Gastrocnemius medialis (tissue), 4 donors: Measurements from ENCODE around the gene FLNB. TPM values are rescaled to one million over a fixed set of nuclear protein-coding genes. Genes with fewer than 3 reads are reported as not detected.

ENCODE experiments used
- ATAC-seq, 2 donors: fragments of 150-250 bp; one replicate each; pipeline ENCODE4 v1.9.1; 2016
- DNase-seq, 2 donors: peaks; one replicate each; pipeline ENCODE4 v3.0.0-alpha.2; 2019
- H3K27ac ChIP-seq, 4 donors: fragments of 200-600 bp; sonication (generic); 1 replicate in 1 of 4; 2 replicates in 3 of 4; pipeline ENCODE4 v1.5.1; 2016 to 2018; ENCODE audit warnings: mild to moderate bottlenecking in 2 of 4, moderate library complexity in 1 of 4
- H3K27me3 ChIP-seq, 3 donors: fragments of 200-600 bp; sonication (generic) in 2 of 3; 1 replicate in 1 of 3; 2 replicates in 2 of 3; pipeline versions ENCODE4 v1.5.1 to v1.6.0; 2016 to 2019; ENCODE audit warnings: mild to moderate bottlenecking in 1 of 3, moderate library complexity in 1 of 3
- H3K36me3 ChIP-seq, 2 donors: fragments of 200-600 bp; sonication (generic) in 1 of 2; one replicate each; pipeline ENCODE4 v1.5.1; 2017 to 2018
- H3K4me1 ChIP-seq, 2 donors: fragments of 200-600 bp; sonication (generic) in 1 of 2; one replicate each; pipeline ENCODE4 v1.5.1; 2016 to 2017; ENCODE audit warnings: mild to moderate bottlenecking in 2 of 2
- H3K4me3 ChIP-seq, 4 donors: fragments of 200-600 bp; sonication (generic) in 3 of 4; 1 replicate in 1 of 4; 2 replicates in 3 of 4; pipeline ENCODE4 v1.5.1; 2016 to 2019; ENCODE audit warnings: mild to moderate bottlenecking in 2 of 4
- H3K9me3 ChIP-seq, 3 donors: fragments of 200-600 bp; sonication (generic) in 2 of 3; 1 replicate in 1 of 3; 2 replicates in 2 of 3; pipeline ENCODE4 v1.5.1; 2016 to 2019
- POLR2A ChIP-seq, 2 donors: fragments of 450-650 bp; IDR thresholded peaks; one replicate each; pipeline ENCODE4 v1.6.1; 2017; ENCODE audit warnings: antibody characterized with exemption in 2 of 2, mild to moderate bottlenecking in 2 of 2, moderate library complexity in 2 of 2
- in situ Hi-C, 4 donors: fragments of 200-750 bp; cut with MboI; loops; one replicate each; pipeline versions ENCODE4 v1.15.0 to v1.8.0; 2017; ENCODE audit warnings: low sequenced_read_pairs in 4 of 4
- intact Hi-C: fragments of 100-400 bp; cut with DNase I; formaldehyde crosslinking; loops from one replicate; pipeline ENCODE4 v1.15.1; 2023; ENCODE audit warnings: low total_unique reads
- total RNA-seq, 4 donors: library from RNA; depleted of rRNA; stranded (reverse); fragments of >200 nt; gene quantifications; one replicate each; pipeline versions ENCODE4 v1.1.0 to v1.2.3, GENCODE V29; 2016
- TF ChIP-seq, protein P1 (sequence below), 5 experiments: fragments of 450-650 bp in 3 of 5; fragments of 200-600 bp in 2 of 5; sonication (generic) in 2 of 5; IDR thresholded peaks in 4 of 5; conservative IDR thresholded peaks in 1 of 5; 1 replicate in 4 of 5; 2 replicates in 1 of 5; pipeline ENCODE4 v1.5.1; 2016 to 2019; ENCODE audit warnings: antibody characterized with exemption in 5 of 5, mild to moderate bottlenecking in 3 of 5, moderate library complexity in 3 of 5

FLNB gene
- total RNA-seq, 4 donors from 2014 or later = 10.9 to 21.5 (median 12.0) TPM

DNA sequence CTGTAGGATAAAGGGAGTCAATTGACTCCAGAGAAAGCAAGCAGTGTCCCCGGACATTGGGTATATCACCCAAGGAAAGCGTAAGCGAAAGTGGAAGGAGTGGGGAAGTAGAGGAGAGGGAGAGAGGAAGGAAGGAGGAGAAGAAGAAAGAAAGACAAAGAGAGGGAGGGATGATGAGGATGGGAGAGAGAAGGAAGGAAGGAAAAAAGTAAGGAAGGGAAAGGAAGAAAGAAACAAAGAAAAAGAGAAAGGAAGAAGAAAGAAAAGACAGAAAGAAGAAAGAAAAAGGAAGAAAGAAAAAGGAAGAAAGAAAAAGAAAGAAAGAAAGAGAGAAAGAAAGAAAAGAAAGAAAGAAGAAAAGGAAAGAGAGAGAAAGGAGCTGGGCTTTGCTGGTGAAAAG lies 201.7 kb downstream of the FLNB start:
- in situ Hi-C loops (no loop called here), intact Hi-C loops (no loop called here)
- H3K9me3 ChIP-seq = no peaks in the 10 kb centered on the region
- H3K27ac ChIP-seq = no peak overlapping the region
- ATAC-seq (no peak), DNase-seq (no peak)
- H3K36me3 ChIP-seq = no peaks in the 10 kb centered on the region
- peaks cover 0 to 2% of the 10 kb centered on the region in 2 donors for H3K4me1 ChIP-seq
- H3K27me3 ChIP-seq = no peaks in the 10 kb centered on the region
- no peak for TF ChIP-seq POLR2A (IDR thresholded peaks at IDR 0.05)
- TF ChIP-seq, protein P1, sequence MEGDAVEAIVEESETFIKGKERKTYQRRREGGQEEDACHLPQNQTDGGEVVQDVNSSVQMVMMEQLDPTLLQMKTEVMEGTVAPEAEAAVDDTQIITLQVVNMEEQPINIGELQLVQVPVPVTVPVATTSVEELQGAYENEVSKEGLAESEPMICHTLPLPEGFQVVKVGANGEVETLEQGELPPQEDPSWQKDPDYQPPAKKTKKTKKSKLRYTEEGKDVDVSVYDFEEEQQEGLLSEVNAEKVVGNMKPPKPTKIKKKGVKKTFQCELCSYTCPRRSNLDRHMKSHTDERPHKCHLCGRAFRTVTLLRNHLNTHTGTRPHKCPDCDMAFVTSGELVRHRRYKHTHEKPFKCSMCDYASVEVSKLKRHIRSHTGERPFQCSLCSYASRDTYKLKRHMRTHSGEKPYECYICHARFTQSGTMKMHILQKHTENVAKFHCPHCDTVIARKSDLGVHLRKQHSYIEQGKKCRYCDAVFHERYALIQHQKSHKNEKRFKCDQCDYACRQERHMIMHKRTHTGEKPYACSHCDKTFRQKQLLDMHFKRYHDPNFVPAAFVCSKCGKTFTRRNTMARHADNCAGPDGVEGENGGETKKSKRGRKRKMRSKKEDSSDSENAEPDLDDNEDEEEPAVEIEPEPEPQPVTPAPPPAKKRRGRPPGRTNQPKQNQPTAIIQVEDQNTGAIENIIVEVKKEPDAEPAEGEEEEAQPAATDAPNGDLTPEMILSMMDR (IDR thresholded peaks at IDR 0.05 in 4 of 5, conservative IDR thresholded peaks at IDR 0.05 in 1 of 5) = no peak
- H3K4me3 ChIP-seq = no peak overlapping the region

DNA sequence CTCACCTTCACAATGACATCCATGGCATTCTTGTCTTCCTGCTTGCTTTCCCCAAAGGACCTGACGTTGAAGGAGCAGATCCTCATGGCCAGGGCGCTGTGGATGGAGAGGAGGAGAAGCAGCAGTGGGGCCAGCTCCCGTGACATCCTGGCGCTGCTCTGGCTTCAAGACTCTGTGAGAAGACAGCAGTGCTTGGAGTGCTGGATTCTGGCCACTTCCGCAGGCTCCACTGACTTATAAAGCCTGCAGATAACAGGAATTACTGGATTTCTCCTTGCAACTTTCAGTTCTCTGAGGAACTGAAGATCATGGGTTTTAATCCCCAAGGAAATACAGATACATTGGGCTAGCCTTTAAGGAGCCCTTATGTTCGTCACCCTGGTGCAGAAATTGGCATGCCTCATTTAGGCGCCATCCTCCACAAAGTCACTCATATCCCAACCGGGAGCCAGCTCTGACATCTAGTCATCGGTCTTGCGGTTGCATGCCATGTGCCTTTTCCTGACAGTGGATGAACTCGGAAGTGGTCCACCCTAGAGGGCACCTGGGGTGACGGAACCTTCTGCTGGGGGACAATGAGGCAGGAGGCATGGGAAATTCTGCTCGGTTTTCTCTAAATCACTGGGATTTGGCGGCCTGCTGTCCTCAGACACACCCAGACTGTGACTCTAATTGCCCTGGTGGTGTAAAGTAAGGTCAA lies 202.7 kb downstream of the FLNB start, which contains the start of gene DNASE1L3:
TSS of gene DNASE1L3 (minus strand) at position 212 of the 700 bp plus-strand sequence. CDS start at position 146, 66 bp downstream.
- peaks cover 0 to 5% of the 10 kb centered on the region in 2 donors for H3K4me1 ChIP-seq
- H3K36me3 ChIP-seq = no peaks in the 10 kb centered on the region
- H3K4me3 ChIP-seq = no peak within 1 kb of the TSS
- intact Hi-C loops (no loop called here), in situ Hi-C loops (no loop called here)
- H3K27me3 ChIP-seq = no peaks in the 10 kb centered on the region
- no peak within 1 kb of the TSS for H3K27ac ChIP-seq
- no peak for TF ChIP-seq POLR2A (IDR thresholded peaks at IDR 0.05)
- TF ChIP-seq, protein P1 (IDR thresholded peaks at IDR 0.05 in 4 of 5, conservative IDR thresholded peaks at IDR 0.05 in 1 of 5) = no peak
- ATAC-seq = no peak
- no peaks in the 10 kb centered on the region for H3K9me3 ChIP-seq
- no peak for DNase-seq

DNA sequence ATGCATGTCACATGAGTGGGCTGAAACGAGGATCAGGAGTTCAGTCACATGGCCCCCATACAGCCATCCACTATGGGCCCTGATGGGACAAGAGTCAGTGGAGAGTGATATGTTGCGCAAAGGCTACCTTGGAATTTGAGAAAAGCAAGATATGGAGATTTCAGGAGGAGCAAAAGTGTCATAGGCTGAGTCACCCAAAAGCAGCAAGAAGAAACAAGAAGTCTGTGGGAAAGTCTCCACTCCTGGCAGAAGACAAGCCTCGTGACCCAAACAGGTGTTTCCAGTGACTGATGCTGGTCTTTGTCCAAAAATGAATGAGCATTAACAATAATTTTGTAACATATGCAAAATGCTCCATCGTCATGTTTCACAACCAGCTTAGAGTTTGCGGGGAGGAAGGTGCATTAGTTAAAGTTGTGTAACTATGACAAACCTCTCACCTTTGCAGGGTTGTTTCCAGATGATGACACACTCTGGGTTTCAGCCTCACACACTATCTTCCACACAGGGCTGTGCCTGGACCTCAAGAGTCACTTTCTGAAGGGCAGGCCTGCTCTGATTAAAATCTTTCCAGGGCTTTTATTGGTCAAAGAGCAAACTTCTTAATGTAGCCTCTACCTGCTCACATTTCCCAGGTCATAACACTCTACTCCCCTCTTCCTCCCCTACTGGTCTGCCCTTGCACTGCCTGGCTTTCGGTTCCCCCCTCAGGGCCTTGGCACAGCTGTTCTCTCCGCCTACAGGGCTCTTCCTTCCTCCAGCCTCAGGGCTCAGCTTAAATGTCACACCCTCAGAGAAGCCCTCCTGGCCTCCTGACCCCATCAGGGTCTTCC lies 206.5 kb downstream of the FLNB start:
- no peaks in the 10 kb centered on the region for H3K36me3 ChIP-seq
- DNase-seq (no peak), ATAC-seq (peak; percentile 36 to 37)
- no peaks in the 10 kb centered on the region for H3K9me3 ChIP-seq
- intact Hi-C loops (no loop called here), in situ Hi-C loops (no loop called here)
- H3K4me1 ChIP-seq = peaks cover 5 to 10% of the 10 kb centered on the region in 2 donors
- H3K4me3 ChIP-seq = no peak overlapping the region
- H3K27ac ChIP-seq = peak overlapping the region in 2 of 4 donors; percentile 14 to 15
- TF ChIP-seq, protein P1 (IDR thresholded peaks at IDR 0.05 in 4 of 5, conservative IDR thresholded peaks at IDR 0.05 in 1 of 5) = no peak
- TF ChIP-seq POLR2A (IDR thresholded peaks at IDR 0.05) = no peak
- no peaks in the 10 kb centered on the region for H3K27me3 ChIP-seq

DNA sequence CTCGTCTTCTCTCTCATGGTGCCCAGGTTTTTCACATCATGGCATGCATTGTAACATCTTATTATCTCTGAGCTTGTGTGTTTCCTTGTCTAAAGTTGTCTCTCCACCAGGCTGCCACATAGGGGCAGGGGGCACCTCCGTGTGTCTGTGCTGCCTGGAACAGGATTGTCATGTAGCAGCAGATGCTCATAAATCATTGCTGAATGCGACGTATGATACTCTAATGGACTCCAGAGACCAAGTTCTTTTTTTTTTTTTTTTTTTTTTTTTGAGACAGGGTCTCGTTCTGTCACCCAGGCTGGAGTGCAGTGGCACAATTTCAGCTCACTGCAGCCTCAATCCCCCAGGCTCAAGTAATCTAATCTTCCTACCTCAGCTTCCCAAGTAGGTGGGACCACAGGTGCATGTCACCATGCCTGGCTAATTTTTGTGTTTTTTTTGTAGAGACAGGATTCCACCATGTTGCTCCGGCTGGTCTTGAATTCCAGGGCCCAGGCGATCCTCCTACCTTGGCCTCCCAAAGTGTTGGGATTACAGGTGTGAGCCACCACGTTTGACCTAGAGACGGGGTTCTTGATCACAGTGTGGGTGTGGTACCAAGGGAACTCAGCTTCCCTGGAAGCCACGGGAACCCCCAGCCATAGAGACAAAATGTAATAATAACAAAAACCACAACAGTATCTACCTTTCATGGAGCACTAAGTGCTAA lies 207.2 kb downstream of the FLNB start:
- Histone ChIP-seq H3K27me3 (no peaks in the 10 kb centered on the region), H3K36me3 (no peaks in the 10 kb centered on the region), H3K4me3 (no peak overlapping the region), H3K27ac (peak overlapping the region in 2 of 4 donors; percentile 14 to 15), H3K4me1 (peaks cover 5 to 10% of the 10 kb centered on the region in 2 donors), H3K9me3 (no peaks in the 10 kb centered on the region)
- ATAC-seq = no peak
- DNase-seq = no peak
- TF ChIP-seq, protein P1 (IDR thresholded peaks at IDR 0.05 in 4 of 5, conservative IDR thresholded peaks at IDR 0.05 in 1 of 5) = no peak
- TF ChIP-seq POLR2A (IDR thresholded peaks at IDR 0.05) = no peak
- in situ Hi-C loops (no loop called here), intact Hi-C loops (loop anchor here (2.0 kb wide), 1 partner anchor 27 kb away; no protein-coding TSS in a partner anchor)
